B cell (primary cell): Measurements from ENCODE around the gene RNF215. TPM values are rescaled to one million over a fixed set of nuclear protein-coding genes. Genes with fewer than 3 reads are reported as not detected.

Experiments
- ATAC-seq: fragments of 200-7000 bp; cut with Tn5 transposase; one replicate; pipeline ENCODE4 v1.10.0; 2021; ENCODE audit warnings: low read depth, mild to moderate bottlenecking, moderate number of reproducible peaks, moderate library complexity
- CTCF ChIA-PET: fragments of 350-600 bp; sonication (Branson Sonifier 250); formaldehyde crosslinking; loops from one replicate; lab custom pipeline; 2021; ENCODE audit warnings: antibody characterized with exemption, inconsistent platforms; lab: Charles Lee
- POLR2A ChIA-PET: fragments of 350-600 bp; sonication (Branson Sonifier 250); formaldehyde crosslinking; loops from one replicate; lab custom pipeline; 2021; ENCODE audit warnings: antibody characterized with exemption; lab: Charles Lee
- DNase-seq: peaks from one replicate; pipeline ENCODE4 v3.0.0; 2013
- H2AFZ ChIP-seq: 2 replicates; pipeline ENCODE4 v1.6.1; 2012; ENCODE audit warnings: mild to moderate bottlenecking, low read depth, low read length; ENCODE audit not compliant: insufficient read depth, poor library complexity, severe bottlenecking
- H3K27ac ChIP-seq, 2 donors: 1 replicate in 1 of 2; 2 replicates in 1 of 2; pipeline ENCODE4 v1.5.1; 2012 to 2013; ENCODE audit warnings: low read length in 2 of 2, mild to moderate bottlenecking in 2 of 2, moderate library complexity in 1 of 2
- H3K27me3 ChIP-seq, 4 experiments: fragments of 200-600 bp in 1 of 4; sonication (generic) in 1 of 4; replicated peaks in 1 of 4; 1 replicate in 2 of 4; 2 replicates in 2 of 4; pipeline versions ENCODE4 v1.6.1 to v1.7.0; 2013 to 2016; ENCODE audit warnings: low read length in 3 of 4, mild to moderate bottlenecking in 2 of 4, mixed read lengths in 1 of 4, moderate library complexity in 1 of 4; ENCODE audit not compliant: insufficient read depth in 4 of 4, control insufficient read depth in 3 of 4; ENCODE audit errors: control extremely low read depth in 1 of 4
- H3K36me3 ChIP-seq, 2 experiments: replicated peaks in 1 of 2; 1 replicate in 1 of 2; 2 replicates in 1 of 2; pipeline versions ENCODE4 v1.6.1 to v1.7.1; 2013; ENCODE audit warnings: low read length in 1 of 2; ENCODE audit not compliant: insufficient read depth in 2 of 2, control insufficient read depth in 1 of 2; ENCODE audit errors: control extremely low read depth in 1 of 2, extremely low read depth in 1 of 2
- H3K4me1 ChIP-seq, 2 donors: fragments of 200-600 bp in 1 of 2; sonication (generic) in 1 of 2; 1 replicate in 1 of 2; 2 replicates in 1 of 2; pipeline versions ENCODE4 v1.5.1 to v1.6.1; 2013 to 2017; ENCODE audit warnings: low read length in 2 of 2; ENCODE audit not compliant: control insufficient read depth in 2 of 2, insufficient read depth in 2 of 2
- H3K4me2 ChIP-seq: replicated peaks from 2 replicates; pipeline ENCODE3; 2012; ENCODE audit warnings: mild to moderate bottlenecking, low read depth, low read length; ENCODE audit not compliant: poor library complexity, severe bottlenecking
- H3K4me3 ChIP-seq, 5 experiments: fragments of 200-600 bp in 1 of 5; sonication (generic) in 1 of 5; 1 replicate in 3 of 5; 2 replicates in 2 of 5; pipeline versions ENCODE4 v1.5.1 to v1.7.0; 2011 to 2016; ENCODE audit warnings: low read length in 4 of 5, mild to moderate bottlenecking in 4 of 5, low read depth in 2 of 5, control low read depth in 1 of 5, moderate library complexity in 1 of 5; ENCODE audit not compliant: insufficient read depth in 1 of 5; ENCODE audit errors: control extremely low read depth in 1 of 5, extremely low read depth in 1 of 5
- H3K79me2 ChIP-seq: fragments of 200-600 bp; sonication (generic); one replicate; pipeline ENCODE4 v1.6.0; 2016; ENCODE audit warnings: low read length; ENCODE audit not compliant: control insufficient read depth, insufficient read depth
- H3K9ac ChIP-seq: fragments of 200-600 bp; sonication (generic); 2 replicates; pipeline ENCODE4 v1.6.1; 2017; ENCODE audit warnings: mild to moderate bottlenecking, low read length, moderate library complexity
- H3K9me3 ChIP-seq, 3 donors: one replicate each; pipeline versions ENCODE4 v1.6.1 to v1.7.1; 2013; ENCODE audit warnings: low read length in 2 of 3; ENCODE audit not compliant: control insufficient read depth in 2 of 3, insufficient read depth in 1 of 3; ENCODE audit errors: control extremely low read depth in 1 of 3
- H4K20me1 ChIP-seq: 2 replicates; pipeline ENCODE4 v1.6.0; 2012; ENCODE audit warnings: mild to moderate bottlenecking, low read length; ENCODE audit not compliant: insufficient read depth, control insufficient read depth, poor library complexity, severe bottlenecking
- H3K27ac Mint-ChIP-seq: one replicate; pipeline ENCODE4 v1.8.0; 2021; ENCODE audit warnings: mixed read lengths
- H3K27me3 Mint-ChIP-seq: one replicate; pipeline ENCODE4 v1.8.0; 2021; ENCODE audit warnings: mixed read lengths
- H3K4me1 Mint-ChIP-seq: one replicate; pipeline ENCODE4 v1.8.0; 2021; ENCODE audit warnings: mixed read lengths
- H3K4me3 Mint-ChIP-seq: one replicate; pipeline ENCODE4 v1.8.0; 2021; ENCODE audit warnings: mixed read lengths
- H3K9me3 Mint-ChIP-seq: one replicate; pipeline ENCODE4 v1.8.0; 2022; ENCODE audit warnings: mixed read lengths; ENCODE audit not compliant: insufficient read depth
- CTCF ChIP-seq: fragments of 200-600 bp; IDR thresholded peaks from one replicate; pipeline ENCODE4 v1.8.0; 2022; ENCODE audit warnings: antibody characterized with exemption, mild to moderate bottlenecking
- EZH2 ChIP-seq: IDR thresholded peaks from 2 replicates; pipeline ENCODE4 v1.6.1; 2012; ENCODE audit warnings: borderline replicate concordance, low read depth, mild to moderate bottlenecking, moderate library complexity, low read length; ENCODE audit not compliant: insufficient read depth, poor library complexity, severe bottlenecking
- WGBS: methylation state at CpG from one replicate; pipeline ENCODE4 v1.1.5; 2013; ENCODE audit warnings: missing lambda C conversion rate; ENCODE audit not compliant: insufficient coverage; 5-methylcytosine and 5-hydroxymethylcytosine counted together
- intact Hi-C: fragments of 100-400 bp; cut with micrococcal nuclease; formaldehyde crosslinking; loops from one replicate; pipeline ENCODE4 v1.10.0; 2022
- polyA plus RNA-seq: library from polyadenylated mRNA; depleted of rRNA; stranded (reverse); fragments of >200 nt; gene quantifications from 2 replicates; pipeline ENCODE4 v1.2.3, GENCODE V29; 2012
- total RNA-seq, 2 donors: library from RNA; stranded (reverse); fragments of 120-200 nt in 1 of 2; gene quantifications; 1 replicate in 1 of 2; 2 replicates in 1 of 2; pipeline versions ENCODE4 v1.2.3 to v1.2.4, GENCODE V29; 2013 to 2022

The RNF215 gene
- total and polyA plus RNA-seq, 2 donors (not counting 1 experiment from before 2014, with no cell fraction given) = 8.8 to 18.6 TPM

GRCh38 chr22:30433227-30433626 lies 46.0 kb upstream of the RNF215 start:
- Histone ChIP-seq H3K4me3 (no peak overlapping the region), H3K9me3 (peaks cover 0 to 28% (median 16%) of the 10 kb centered on the region in 3 donors), H3K9ac (no peak overlapping the region), H3K4me1 (peaks cover 8 to 16% of the 10 kb centered on the region in 2 donors), H3K27ac (no peak overlapping the region), H3K4me2 (no peak overlapping the region), H3K79me2 (no peaks in the 10 kb centered on the region), H4K20me1 (no peaks in the 10 kb centered on the region), H3K36me3 (no peaks in the 10 kb centered on the region), H3K27me3 (peaks cover 0 to 3% (median 0%) of the 10 kb centered on the region in 4 experiments), H2AFZ (no peak overlapping the region)
- peaks cover 14% of the 10 kb centered on the region for H3K4me1 Mint-ChIP-seq
- H3K27ac Mint-ChIP-seq = no peak overlapping the region
- ChIA-PET CTCF (interaction anchor here (1.0 to 1.4 kb wide), 3 partner anchors 9 to 146 kb away, joined by 3 to 6 read pairs (median 4); no protein-coding TSS in a partner anchor), POLR2A (no interaction called here)
- DNase-seq = no peak
- intact Hi-C loops = no loop called here
- WGBS = 93% methylated on average over 3 of the region's 3 CpGs
- H3K9me3 Mint-ChIP-seq = peaks cover 10% of the 10 kb centered on the region
- no peak overlapping the region for H3K4me3 Mint-ChIP-seq
- TF ChIP-seq CTCF (no peak), EZH2 (no peak)
- ATAC-seq = no peak
- peaks cover 2% of the 10 kb centered on the region for H3K27me3 Mint-ChIP-seq

GRCh38 chr22:30432520-30432919 lies 45.3 kb upstream of the RNF215 start:
- Mint-ChIP-seq H3K27me3 (no peaks in the 10 kb centered on the region), H3K4me3 (no peak overlapping the region), H3K4me1 (peaks cover 14% of the 10 kb centered on the region), H3K27ac (no peak overlapping the region), H3K9me3 (peaks cover 10% of the 10 kb centered on the region)
- no peak overlapping the region for H2AFZ ChIP-seq
- no peaks in the 10 kb centered on the region for H3K79me2 ChIP-seq
- ATAC-seq (no peak), DNase-seq (no peak)
- no peak for TF ChIP-seq EZH2
- no peak for TF ChIP-seq CTCF
- H3K27me3 ChIP-seq = no peaks in the 10 kb centered on the region
- ChIA-PET CTCF (interaction anchor here (1.0 kb wide), 1 partner anchor 8 kb away, joined by 4 read pairs; no protein-coding TSS in a partner anchor), POLR2A (no interaction called here)
- no peak overlapping the region for H3K9ac ChIP-seq
- H3K27ac ChIP-seq = no peak overlapping the region
- intact Hi-C loops = no loop called here
- no peaks in the 10 kb centered on the region for H4K20me1 ChIP-seq
- H3K4me1 ChIP-seq = peaks cover 8 to 16% of the 10 kb centered on the region in 2 donors
- 80% methylated on average over 2 of the region's 2 CpGs for WGBS
- no peak overlapping the region for H3K4me3 ChIP-seq
- H3K36me3 ChIP-seq = no peaks in the 10 kb centered on the region
- H3K9me3 ChIP-seq = peaks cover 0 to 31% (median 16%) of the 10 kb centered on the region in 3 donors
- no peak overlapping the region for H3K4me2 ChIP-seq
